ENCODE measurements around the gene CISD3. TPM values are rescaled to one million over a fixed set of nuclear protein-coding genes. Genes with fewer than 3 reads are reported as not detected.
A peak's percentile ranks its signal among the peaks of the same experiment; 100 is the strongest.

CISD3 gene
- total and polyA plus RNA-seq, 2 of the 8 experiments (the other 6 are each of a cell fraction or from before 2014, with no cell fraction given) = 9.4 to 11.1 TPM

Small RNA genes lying within 50 kb of the gene (microRNA-seq; reads per million reads assigned to microRNA genes)
- 0 to 0.23 reads per million in 2 experiments for gene MIR4726 (ENCODE audit: borderline microRNAs expressed in 2 of 2, borderline number of aligned reads in 2 of 2, borderline replicate concordance in 1 of 2)
- gene MIR4734 (ENCODE audit: borderline microRNAs expressed in 2 of 2, borderline number of aligned reads in 2 of 2, borderline replicate concordance in 1 of 2) = 0 to 0.23 reads per million in 2 experiments

Small RNA genes lying within 50 kb of the gene (small RNA-seq; reads per million reads assigned to genes)
- gene MIR4726 (ENCODE audit: insufficient read depth) (not detected), gene MIR4734 (ENCODE audit: insufficient read depth) (not detected), gene RNA5SP440 (ENCODE audit: insufficient read depth) (439 reads per million, percentile 99 among the genes with 10 or more reads in this experiment), gene RNU6-866P (ENCODE audit: insufficient read depth) (not detected)

Other genes starting within 250 kb of the CISD3 start
- 3.8 and 4.1 TPM in 2 replicates for gene SRCIN1, start 124.4 kb upstream of the CISD3 start, total RNA-seq (2021; fragmentation: NEBNext Ultra II Directional; extraction: Animal tissue kit (Norgen Biotek cat#: 25700))
- 2.8 and 4.2 TPM in 2 replicates for gene SRCIN1, start 124.4 kb upstream of the CISD3 start, polyA plus RNA-seq (2011; rRNA removed)
- gene EPOP, start 55.4 kb upstream of the CISD3 start, total RNA-seq (2021; fragmentation: NEBNext Ultra II Directional; extraction: Animal tissue kit (Norgen Biotek cat#: 25700)) = 3.3 and 4.0 TPM in 2 replicates
- 1.5 and 2.1 TPM in 2 replicates for gene EPOP, start 55.4 kb upstream of the CISD3 start, polyA plus RNA-seq (2011; rRNA removed)
- gene MLLT6, start 25.1 kb upstream of the CISD3 start, total RNA-seq (2021; fragmentation: NEBNext Ultra II Directional; extraction: Animal tissue kit (Norgen Biotek cat#: 25700)) = 7.7 and 8.0 TPM in 2 replicates
- 6.5 and 7.7 TPM in 2 replicates for gene MLLT6, start 25.1 kb upstream of the CISD3 start, polyA plus RNA-seq (2011; rRNA removed)
- 86.1 and 93.3 TPM in 2 replicates for gene PCGF2, start 18.0 kb downstream of the CISD3 start, total RNA-seq (2021; fragmentation: NEBNext Ultra II Directional; extraction: Animal tissue kit (Norgen Biotek cat#: 25700))
- gene PCGF2, start 18.0 kb downstream of the CISD3 start, polyA plus RNA-seq (2011; rRNA removed) = 42.1 and 81.4 TPM in 2 replicates
- 291 and 301 TPM in 2 replicates for gene PSMB3, start 22.4 kb downstream of the CISD3 start, total RNA-seq (2021; fragmentation: NEBNext Ultra II Directional; extraction: Animal tissue kit (Norgen Biotek cat#: 25700))
- gene PSMB3, start 22.4 kb downstream of the CISD3 start, polyA plus RNA-seq (2011; rRNA removed) = 866 and 914 TPM in 2 replicates
- gene PIP4K2B, start 69.2 kb downstream of the CISD3 start, total RNA-seq (2021; fragmentation: NEBNext Ultra II Directional; extraction: Animal tissue kit (Norgen Biotek cat#: 25700)) = 57.7 and 57.8 TPM in 2 replicates
- 21.5 and 24.8 TPM in 2 replicates for gene PIP4K2B, start 69.2 kb downstream of the CISD3 start, polyA plus RNA-seq (2011; rRNA removed)
- gene CWC25, start 95.0 kb downstream of the CISD3 start, total RNA-seq (2021; fragmentation: NEBNext Ultra II Directional; extraction: Animal tissue kit (Norgen Biotek cat#: 25700)) = 13.1 and 15.8 TPM in 2 replicates
- gene CWC25, start 95.0 kb downstream of the CISD3 start, polyA plus RNA-seq (2011; rRNA removed) = 9.2 and 11.1 TPM in 2 replicates
- 2,091 and 2,148 TPM in 2 replicates for gene RPL23, start 123.4 kb downstream of the CISD3 start, total RNA-seq (2021; fragmentation: NEBNext Ultra II Directional; extraction: Animal tissue kit (Norgen Biotek cat#: 25700))
- 1,486 and 2,502 TPM in 2 replicates for gene RPL23, start 123.4 kb downstream of the CISD3 start, polyA plus RNA-seq (2011; rRNA removed)
- gene LASP1, start 139.7 kb downstream of the CISD3 start, total RNA-seq (2021; fragmentation: NEBNext Ultra II Directional; extraction: Animal tissue kit (Norgen Biotek cat#: 25700)) = 170 and 180 TPM in 2 replicates
- gene LASP1, start 139.7 kb downstream of the CISD3 start, polyA plus RNA-seq (2011; rRNA removed) = 114 and 182 TPM in 2 replicates
- gene FBXO47, start 237.1 kb downstream of the CISD3 start, total RNA-seq (2021; fragmentation: NEBNext Ultra II Directional; extraction: Animal tissue kit (Norgen Biotek cat#: 25700)) = not detected in 2 replicates
- not detected in 2 replicates for gene FBXO47, start 237.1 kb downstream of the CISD3 start, polyA plus RNA-seq (2011; rRNA removed)

All from H1 (cell line).